ENCODE results near the gene INSIG1.

DNA sequence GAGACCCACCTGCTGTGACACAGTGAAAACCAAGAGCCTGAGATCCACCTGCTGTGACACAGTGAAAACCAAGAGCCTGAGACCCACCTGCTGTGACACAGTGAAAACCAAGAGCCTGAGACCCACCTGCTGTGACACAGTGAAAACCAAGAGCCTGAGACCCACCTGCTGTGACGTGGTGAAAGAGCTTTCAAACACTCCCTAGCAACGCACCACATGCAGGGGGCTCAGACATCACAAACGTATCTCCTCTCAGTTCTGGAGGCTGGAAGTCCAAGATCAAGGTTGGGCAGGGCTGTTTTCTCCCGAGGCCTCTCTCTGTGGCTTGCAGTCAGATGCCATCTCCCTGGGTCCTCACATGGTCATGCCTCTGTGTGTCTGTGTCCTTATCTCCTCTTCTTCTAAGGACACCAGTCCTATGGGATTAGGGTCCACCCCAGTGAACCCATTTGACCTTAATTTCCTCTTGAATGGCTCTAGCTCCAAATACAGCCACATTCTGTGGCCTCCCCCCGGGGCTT is 43.8 kb downstream of the INSIG1 start:
- TF ChIP-seq HMGXB4 (CRISPR knock-in tag; IDR thresholded peaks at IDR 0.05) (no peak), FOXJ3 (CRISPR knock-in tag; IDR thresholded peaks at IDR 0.05; ENCODE audit: borderline replicate concordance) (no peak), GRHL2 (CRISPR knock-in tag; IDR thresholded peaks at IDR 0.05; ENCODE audit: insufficient replicate concordance, severe bottlenecking) (no peak)
- TF ChIP-seq, protein P1, sequence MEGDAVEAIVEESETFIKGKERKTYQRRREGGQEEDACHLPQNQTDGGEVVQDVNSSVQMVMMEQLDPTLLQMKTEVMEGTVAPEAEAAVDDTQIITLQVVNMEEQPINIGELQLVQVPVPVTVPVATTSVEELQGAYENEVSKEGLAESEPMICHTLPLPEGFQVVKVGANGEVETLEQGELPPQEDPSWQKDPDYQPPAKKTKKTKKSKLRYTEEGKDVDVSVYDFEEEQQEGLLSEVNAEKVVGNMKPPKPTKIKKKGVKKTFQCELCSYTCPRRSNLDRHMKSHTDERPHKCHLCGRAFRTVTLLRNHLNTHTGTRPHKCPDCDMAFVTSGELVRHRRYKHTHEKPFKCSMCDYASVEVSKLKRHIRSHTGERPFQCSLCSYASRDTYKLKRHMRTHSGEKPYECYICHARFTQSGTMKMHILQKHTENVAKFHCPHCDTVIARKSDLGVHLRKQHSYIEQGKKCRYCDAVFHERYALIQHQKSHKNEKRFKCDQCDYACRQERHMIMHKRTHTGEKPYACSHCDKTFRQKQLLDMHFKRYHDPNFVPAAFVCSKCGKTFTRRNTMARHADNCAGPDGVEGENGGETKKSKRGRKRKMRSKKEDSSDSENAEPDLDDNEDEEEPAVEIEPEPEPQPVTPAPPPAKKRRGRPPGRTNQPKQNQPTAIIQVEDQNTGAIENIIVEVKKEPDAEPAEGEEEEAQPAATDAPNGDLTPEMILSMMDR (IDR thresholded peaks at IDR 0.05) = no peak
- TF ChIP-seq, protein P2, sequence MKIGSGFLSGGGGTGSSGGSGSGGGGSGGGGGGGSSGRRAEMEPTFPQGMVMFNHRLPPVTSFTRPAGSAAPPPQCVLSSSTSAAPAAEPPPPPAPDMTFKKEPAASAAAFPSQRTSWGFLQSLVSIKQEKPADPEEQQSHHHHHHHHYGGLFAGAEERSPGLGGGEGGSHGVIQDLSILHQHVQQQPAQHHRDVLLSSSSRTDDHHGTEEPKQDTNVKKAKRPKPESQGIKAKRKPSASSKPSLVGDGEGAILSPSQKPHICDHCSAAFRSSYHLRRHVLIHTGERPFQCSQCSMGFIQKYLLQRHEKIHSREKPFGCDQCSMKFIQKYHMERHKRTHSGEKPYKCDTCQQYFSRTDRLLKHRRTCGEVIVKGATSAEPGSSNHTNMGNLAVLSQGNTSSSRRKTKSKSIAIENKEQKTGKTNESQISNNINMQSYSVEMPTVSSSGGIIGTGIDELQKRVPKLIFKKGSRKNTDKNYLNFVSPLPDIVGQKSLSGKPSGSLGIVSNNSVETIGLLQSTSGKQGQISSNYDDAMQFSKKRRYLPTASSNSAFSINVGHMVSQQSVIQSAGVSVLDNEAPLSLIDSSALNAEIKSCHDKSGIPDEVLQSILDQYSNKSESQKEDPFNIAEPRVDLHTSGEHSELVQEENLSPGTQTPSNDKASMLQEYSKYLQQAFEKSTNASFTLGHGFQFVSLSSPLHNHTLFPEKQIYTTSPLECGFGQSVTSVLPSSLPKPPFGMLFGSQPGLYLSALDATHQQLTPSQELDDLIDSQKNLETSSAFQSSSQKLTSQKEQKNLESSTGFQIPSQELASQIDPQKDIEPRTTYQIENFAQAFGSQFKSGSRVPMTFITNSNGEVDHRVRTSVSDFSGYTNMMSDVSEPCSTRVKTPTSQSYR (CRISPR knock-in tag; IDR thresholded peaks at IDR 0.05) = no peak

All from WTC11 (cell line).